K562 (cell line): ENCODE data around the gene SAMD11. TPM values are rescaled to one million over a fixed set of nuclear protein-coding genes. Genes with fewer than 3 reads are reported as not detected.
A peak's percentile ranks its signal among the peaks of the same experiment; 100 is the strongest.

Experiments
- ATAC-seq: fragments of 200-7000 bp; cut with Tn5 transposase; 3 replicates; pipeline ENCODE4 v1.9.1; 2020; ENCODE audit warnings: moderate library complexity
- BruUV-seq: library from RNA; stranded (reverse); fragments of 400-500 nt; replicated peaks from 2 replicates; lab custom pipeline; 2021; lab: Mats Ljungman, UMichigan
- CTCF ChIA-PET: fragments of 300-600 bp; formaldehyde crosslinking; extraction: SDS; loops from one replicate; lab custom pipeline; 2021; ENCODE audit warnings: low intra/inter-chr PET ratio; lab: Yijun Ruan, JAX
- POLR2A ChIA-PET: fragments of 300-600, 350-650 bp; sonication (Branson Sonifier 250); formaldehyde crosslinking; extraction: SDS; loops from one replicate; lab custom pipeline; 2021; ENCODE audit warnings: antibody characterized with exemption, inconsistent platforms; lab: Yijun Ruan, JAX
- DNase-seq, 4 experiments: peaks; one replicate each; pipeline versions ENCODE4 v3.0.0 to v3.0.0-alpha.2; 2011 to 2018; ENCODE audit warnings: low spot score in 3 of 4, mixed read lengths in 3 of 4; ENCODE audit errors: extremely low read depth in 1 of 4
- FAIRE-seq: peaks from 2 replicates; lab custom pipeline; 2011; peaks lifted over from hg19 to GRCh38; lab: Jason Lieb, UNC
- H2AFZ ChIP-seq: 2 replicates; pipeline ENCODE4 v1.6.0; 2011; ENCODE audit warnings: low read depth, low read length, control low read depth, inconsistent platforms
- H3K27ac ChIP-seq: fragments of 200-600 bp; 3 replicates; pipeline ENCODE4 v1.8.0; 2011; ENCODE audit warnings: low read depth, mild to moderate bottlenecking, control low read depth, inconsistent platforms, low read length, moderate library complexity, mixed read lengths; ENCODE audit errors: extremely low read depth
- H3K27me3 ChIP-seq, 2 experiments: fragments of 300-600 bp in 1 of 2; 2 replicates in 1 of 2; 3 replicates in 1 of 2; pipeline versions ENCODE4 v1.6.0 to v1.8.0; 2011; ENCODE audit warnings: inconsistent platforms in 2 of 2, low read length in 2 of 2, mild to moderate bottlenecking in 1 of 2, mixed read lengths in 1 of 2, moderate library complexity in 1 of 2; ENCODE audit not compliant: control insufficient read depth in 2 of 2, insufficient read depth in 2 of 2
- H3K36me3 ChIP-seq: fragments of 300-600 bp; 3 replicates; pipeline ENCODE4 v1.8.0; 2011; ENCODE audit warnings: mild to moderate bottlenecking, low read length, inconsistent platforms; ENCODE audit not compliant: control insufficient read depth, insufficient read depth
- H3K4me1 ChIP-seq, 2 experiments: fragments of 200-600 bp in 1 of 2; replicated peaks in 1 of 2; 2 replicates in 1 of 2; 3 replicates in 1 of 2; pipeline versions ENCODE4 v1.5.1 to v1.8.0; 2011; ENCODE audit warnings: inconsistent platforms in 2 of 2, low read length in 2 of 2, mild to moderate bottlenecking in 1 of 2, mixed read lengths in 1 of 2, moderate library complexity in 1 of 2; ENCODE audit not compliant: control insufficient read depth in 2 of 2, insufficient read depth in 2 of 2
- H3K4me2 ChIP-seq: 2 replicates; pipeline ENCODE4 v1.6.1; 2011; ENCODE audit warnings: low read length, control low read depth, inconsistent platforms, mixed read lengths; ENCODE audit not compliant: insufficient read depth
- H3K4me3 ChIP-seq: fragments of 200-600 bp; sonication (generic), shearing (Covaris generic); 2 replicates; pipeline ENCODE4 v1.5.1; 2016; ENCODE audit warnings: control low read depth, inconsistent platforms
- H3K79me2 ChIP-seq: fragments of 200-600 bp; 3 replicates; pipeline ENCODE4 v1.8.0; 2011; ENCODE audit warnings: low read length, inconsistent platforms; ENCODE audit not compliant: control insufficient read depth, insufficient read depth
- H3K9ac ChIP-seq, 2 experiments: 2 replicates each; pipeline versions ENCODE4 v1.6.0 to v1.6.1; 2011; ENCODE audit warnings: low read depth in 2 of 2, low read length in 2 of 2, control low read depth in 1 of 2, inconsistent platforms in 1 of 2, mild to moderate bottlenecking in 1 of 2, mixed read lengths in 1 of 2; ENCODE audit not compliant: insufficient read depth in 1 of 2
- H3K9me1 ChIP-seq: one replicate; pipeline ENCODE4 v1.6.0; 2011; ENCODE audit warnings: inconsistent platforms, mild to moderate bottlenecking, low read length, moderate library complexity; ENCODE audit not compliant: control insufficient read depth, insufficient read depth
- H3K9me3 ChIP-seq: replicated peaks from 2 replicates; pipeline ENCODE4 v1.5.1; 2011; ENCODE audit warnings: low read depth, low read length, inconsistent platforms; ENCODE audit not compliant: control insufficient read depth, insufficient read depth
- H4K20me1 ChIP-seq: replicated peaks from 2 replicates; pipeline ENCODE4 v1.6.1; 2011; ENCODE audit warnings: low read length, inconsistent platforms, mixed read lengths; ENCODE audit not compliant: control insufficient read depth, insufficient read depth
- CBFA2T2 ChIP-seq: fragments of 450-650 bp; conservative IDR thresholded peaks from 2 replicates; pipeline ENCODE4 v1.6.1; 2017; ENCODE audit warnings: mild to moderate bottlenecking
- FOXM1 ChIP-seq, 2 experiments: fragments of 450-650 bp in 1 of 2; sonication (generic) in 1 of 2; formaldehyde crosslinking in 1 of 2; IDR thresholded peaks; 2 replicates each; pipeline versions ENCODE4 v1.6.1 to v1.9.0; 2017 to 2022; ENCODE audit warnings: low read depth in 2 of 2, mild to moderate bottlenecking in 2 of 2, missing genetic modification reagents in 1 of 2, moderate library complexity in 1 of 2
- NFIC ChIP-seq: fragments of 450-650 bp; IDR thresholded peaks from 2 replicates; pipeline ENCODE4 v1.6.1; 2017; ENCODE audit warnings: mild to moderate bottlenecking, inconsistent platforms
- NR2C2 ChIP-seq, 2 experiments: fragments of 200-800 bp in 1 of 2; sonication (Bioruptor generic) in 1 of 2; sonication (generic) in 1 of 2; formaldehyde crosslinking in 1 of 2; IDR thresholded peaks; 2 replicates each; pipeline versions ENCODE4 v1.6.1 to v1.8.0; 2016 to 2022; ENCODE audit warnings: mild to moderate bottlenecking in 1 of 2, missing compliant biosample characterization in 1 of 2, missing genetic modification characterization in 1 of 2, missing genetic modification reagents in 1 of 2
- SRSF1 ChIP-seq: fragments of 200-400 bp; formaldehyde crosslinking; IDR thresholded peaks from 2 replicates; pipeline ENCODE4 v1.6.1; 2017; ENCODE audit warnings: mild to moderate bottlenecking, low read depth, low read length, moderate library complexity
- WGBS: fragments of 100-300 bp; shearing (Covaris generic); methylation state at CpG from one replicate; pipeline ENCODE4 v1.1.6; 2016; ENCODE audit warnings: low coverage, mixed read lengths; ENCODE audit not compliant: insufficient coverage; ENCODE audit errors: missing lambda C conversion rate; 5-methylcytosine and 5-hydroxymethylcytosine counted together
- in situ Hi-C: fragments of 300-500 bp; cut with MboI; formaldehyde crosslinking; loops from 4 replicates; pipeline ENCODE4 v1.15.0; 2018; ENCODE audit warnings: inconsistent platforms, mixed read lengths
- intact Hi-C: fragments of 100-400 bp; cut with micrococcal nuclease; formaldehyde crosslinking; loops from 2 replicates; pipeline ENCODE4 v1.14.2; 2022
- polyA plus RNA-seq, 8 experiments: library from polyadenylated mRNA; depleted of rRNA in 4 of 8; stranded (reverse) in 5 of 8; unstranded in 3 of 8; fragments of >200 nt; fragmentation: Nextera tagmentation in 2 of 8; fragmentation: Illumina TruSeq in 1 of 8; extraction: Ambion mirVana in 2 of 8; extraction: Trizol in 1 of 8; gene quantifications; 2 replicates each; pipeline versions ENCODE4 v1.2.1 to v1.2.3, GENCODE V29; 2011 to 2014; ENCODE audit warnings: inconsistent platforms in 1 of 8, missing spikeins in 1 of 8
- total RNA-seq, 7 experiments: library from RNA; depleted of rRNA in 6 of 7; stranded (reverse); fragments of >200 nt in 6 of 7; fragmentation: Illumina TruSeq in 2 of 7; extraction: Trizol in 2 of 7; gene quantifications; 2 replicates each; pipeline versions ENCODE4 v1.2.1 to v1.2.3, GENCODE V29; 2011 to 2021; ENCODE audit warnings: low replicate concordance in 1 of 7
- TF ChIP-seq, protein P1 (sequence below): IDR thresholded peaks from 2 replicates; pipeline ENCODE4 v1.6.1; 2011; ENCODE audit not compliant: insufficient read length; ENCODE audit errors: extremely low read depth
- TF ChIP-seq, protein P2 (sequence below): fragments of 450-650 bp; formaldehyde crosslinking; IDR thresholded peaks from 2 replicates; pipeline ENCODE4 v1.4.0; 2022; ENCODE audit warnings: mild to moderate bottlenecking, moderate library complexity

SAMD11 gene
- total and polyA plus RNA-seq, 9 of the 15 experiments (the other 6 are each of a cell fraction or from before 2014, with no cell fraction given): 0.07 to 0.82 (median 0.11) TPM; not detected in 2

DNA sequence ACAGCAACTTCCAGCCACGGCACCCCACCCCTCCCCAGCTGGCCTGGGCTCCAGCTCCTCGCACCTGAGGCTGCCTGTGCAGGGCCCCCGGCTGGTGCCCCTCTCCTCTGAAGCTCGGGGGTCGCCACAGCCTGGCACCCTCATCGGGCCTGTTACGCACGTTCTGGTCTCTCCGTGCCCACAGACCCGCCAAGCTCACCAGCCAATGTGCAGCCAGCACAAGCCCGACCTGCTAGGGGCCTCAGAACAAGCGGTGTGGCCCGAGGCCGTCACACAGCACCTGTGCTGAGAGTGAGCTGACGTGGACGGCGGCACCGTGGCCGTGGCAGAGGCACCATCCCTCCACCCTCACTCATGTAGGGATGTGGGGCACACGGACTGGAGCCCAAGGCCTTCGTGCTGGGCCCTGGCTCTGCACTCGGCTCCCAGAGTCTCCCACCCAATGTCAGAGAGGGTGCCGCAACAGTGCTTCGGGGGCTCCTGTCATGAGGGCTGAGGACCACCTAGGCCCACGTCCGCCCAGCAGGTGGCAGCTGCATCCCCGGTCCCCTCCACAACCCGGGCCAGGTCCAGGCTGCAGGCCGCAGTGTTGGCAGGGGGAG lies 4.4 kb upstream of the SAMD11 start (continued):
- TF ChIP-seq NR2C2 (CRISPR knock-in tag; IDR thresholded peaks at IDR 0.05): 0 out of 2 replicates have a peak, but pooled peaks have one; percentile 26
- TF ChIP-seq NR2C2 (tag; IDR thresholded peaks at IDR 0.05): no peak

DNA sequence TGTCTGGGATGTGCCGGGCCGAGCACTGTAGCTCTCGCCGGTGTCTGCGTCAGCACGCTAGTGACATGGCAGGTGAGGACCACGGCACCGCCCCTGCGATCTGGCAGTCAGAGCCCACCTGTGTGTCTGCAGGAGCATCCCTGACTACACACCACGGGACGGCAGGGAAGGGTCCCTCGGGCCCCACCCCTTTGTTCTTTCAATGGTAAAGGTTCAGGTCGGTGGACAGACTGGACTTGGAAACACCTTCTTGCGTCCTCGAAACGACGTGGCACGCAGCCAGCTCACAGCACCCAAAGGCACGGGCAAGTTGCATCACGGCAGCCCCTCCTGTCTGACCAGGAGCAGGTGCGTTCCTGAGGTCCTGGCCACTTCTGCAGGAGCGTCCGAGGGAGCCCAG lies 3.7 kb upstream of the SAMD11 start:
- Histone ChIP-seq H3K9ac (peak overlapping the region in 1 of 2 experiments; percentile 15; a peak in 1 of 4 replicates), H3K27ac (no peak overlapping the region), H3K4me1 (peaks cover 21 to 95% of the 10 kb centered on the region in 2 experiments), H4K20me1 (peaks cover 49% of the 10 kb centered on the region), H3K4me3 (no peak overlapping the region), H3K27me3 (peaks cover 36 to 79% of the 10 kb centered on the region in 2 experiments), H3K4me2 (no peak overlapping the region), H3K36me3 (no peaks in the 10 kb centered on the region), H2AFZ (no peak overlapping the region), H3K79me2 (no peaks in the 10 kb centered on the region), H3K9me3 (no peaks in the 10 kb centered on the region), H3K9me1 (no peaks in the 10 kb centered on the region)
- BruUV-seq: no TSS peak
- WGBS: 12% methylated on average over 23 of the region's 23 CpGs
- in situ Hi-C loops: no loop called here
- no peak for FAIRE-seq
- intact Hi-C loops: loop anchor here (5.0 kb wide), 1 partner anchor 142 kb away; no protein-coding TSS in a partner anchor
- ATAC-seq: no peak
- POLR2A ChIA-PET: interaction anchor here (0.6 to 2.7 kb wide), 6 partner anchors 10 to 230 kb away, joined by 3 to 11 read pairs (median 5); no protein-coding TSS in a partner anchor
- TF ChIP-seq, protein P1, sequence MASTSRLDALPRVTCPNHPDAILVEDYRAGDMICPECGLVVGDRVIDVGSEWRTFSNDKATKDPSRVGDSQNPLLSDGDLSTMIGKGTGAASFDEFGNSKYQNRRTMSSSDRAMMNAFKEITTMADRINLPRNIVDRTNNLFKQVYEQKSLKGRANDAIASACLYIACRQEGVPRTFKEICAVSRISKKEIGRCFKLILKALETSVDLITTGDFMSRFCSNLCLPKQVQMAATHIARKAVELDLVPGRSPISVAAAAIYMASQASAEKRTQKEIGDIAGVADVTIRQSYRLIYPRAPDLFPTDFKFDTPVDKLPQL: no peak
- TF ChIP-seq, protein P2, sequence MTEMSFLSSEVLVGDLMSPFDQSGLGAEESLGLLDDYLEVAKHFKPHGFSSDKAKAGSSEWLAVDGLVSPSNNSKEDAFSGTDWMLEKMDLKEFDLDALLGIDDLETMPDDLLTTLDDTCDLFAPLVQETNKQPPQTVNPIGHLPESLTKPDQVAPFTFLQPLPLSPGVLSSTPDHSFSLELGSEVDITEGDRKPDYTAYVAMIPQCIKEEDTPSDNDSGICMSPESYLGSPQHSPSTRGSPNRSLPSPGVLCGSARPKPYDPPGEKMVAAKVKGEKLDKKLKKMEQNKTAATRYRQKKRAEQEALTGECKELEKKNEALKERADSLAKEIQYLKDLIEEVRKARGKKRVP: no peak
- TF ChIP-seq FOXM1 (IDR thresholded peaks at IDR 0.05; ENCODE audit: low read depth) (no peak), FOXM1 (CRISPR knock-in tag; IDR thresholded peaks at IDR 0.05; ENCODE audit: low read depth) (no peak), SRSF1 (no peak), CBFA2T2 (no peak), NFIC (peak; percentile 53)
- CTCF ChIA-PET: interaction anchor here (0.6 kb wide), 1 partner anchor 15 kb away, joined by 6 read pairs; no protein-coding TSS in a partner anchor
- DNase-seq: no peak
